ENCODE results near the gene RPL23.
"Not testable (repeated sequence)": the region's sequence is repeated elsewhere in the genome, so short reads cannot be mapped to it uniquely, and the experiment has no call there.

The RPL23 gene

GRCh38 chr17:38867179-38867967 lies 13.9 kb upstream of the RPL23 start:
- no peak for DNase-seq (ENCODE audit: low read depth)

- DNase-seq (ENCODE audit: low read depth): no peak
Observed at GRCh38 chr17:38864636-38865398, 11.3 kb upstream of the RPL23 start.

DNA sequence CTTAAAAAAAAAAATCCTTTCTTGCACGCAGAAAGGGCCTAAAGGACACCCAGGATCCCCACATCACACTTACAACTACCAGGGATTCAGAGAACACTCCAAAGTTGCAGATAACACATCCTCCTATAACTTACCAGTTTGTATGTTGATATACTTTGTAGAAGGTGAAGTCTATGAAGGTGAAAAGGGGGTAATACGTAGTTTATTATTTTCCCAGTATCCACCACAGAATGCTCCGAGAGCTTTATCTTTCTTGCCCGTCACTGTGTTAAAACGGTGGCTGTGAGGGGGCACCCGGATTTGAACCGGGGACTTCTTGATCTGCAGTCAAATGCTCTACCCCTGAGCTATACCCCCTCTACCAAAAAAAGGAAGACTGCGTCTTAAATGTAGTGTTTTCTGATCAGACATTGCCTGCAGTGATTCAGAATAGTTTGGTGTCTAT lies 7.9 kb upstream of the RPL23 start:
- no peak for DNase-seq (ENCODE audit: low read depth)

- DNase-seq (ENCODE audit: low read depth): no peak
Observed at GRCh38 chr17:38857271-38857670, 3.8 kb upstream of the RPL23 start.

GRCh38 chr17:38855101-38855714 lies 1.7 kb upstream of the RPL23 start:
- not testable (repeated sequence) for DNase-seq (ENCODE audit: low read depth)

DNA sequence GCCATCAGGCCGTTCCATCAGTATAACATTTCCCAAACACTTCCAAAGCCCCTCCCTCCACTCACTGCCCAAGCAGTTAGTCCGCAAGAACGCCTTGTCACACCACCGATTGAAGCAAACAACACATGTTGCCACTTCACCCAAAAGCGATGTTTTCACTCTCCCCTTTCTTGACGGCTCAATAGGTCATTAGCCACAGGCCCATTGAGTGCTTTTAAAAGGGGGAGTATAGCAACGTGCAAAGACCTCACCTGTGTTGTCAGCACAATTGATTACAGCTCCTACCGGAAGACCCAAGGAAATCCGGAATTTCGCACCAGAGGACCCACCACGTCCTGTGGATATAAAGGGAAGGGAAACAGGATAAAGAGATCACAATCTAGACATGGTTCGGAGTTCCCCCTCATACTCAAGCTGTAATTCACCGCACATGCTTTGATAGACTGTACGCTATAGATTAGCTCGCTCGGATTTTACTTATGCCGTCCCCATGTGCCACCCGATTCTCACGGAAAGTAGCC lies 690 bp downstream of the RPL23 start:
- DNase-seq (ENCODE audit: low read depth): no peak

GRCh38 chr17:38851434-38851833 lies 2.1 kb downstream of the RPL23 start:
- no peak for DNase-seq (ENCODE audit: low read depth)

- DNase-seq (ENCODE audit: low read depth): no peak
Observed at GRCh38 chr17:38850374-38850773, 3.1 kb downstream of the RPL23 start.

GRCh38 chr17:38848939-38849605 lies 4.4 kb downstream of the RPL23 start:
- DNase-seq (ENCODE audit: low read depth): no peak

- DNase-seq (ENCODE audit: low read depth): no peak
Observed at GRCh38 chr17:38848557-38848891, 5.0 kb downstream of the RPL23 start.

DNA sequence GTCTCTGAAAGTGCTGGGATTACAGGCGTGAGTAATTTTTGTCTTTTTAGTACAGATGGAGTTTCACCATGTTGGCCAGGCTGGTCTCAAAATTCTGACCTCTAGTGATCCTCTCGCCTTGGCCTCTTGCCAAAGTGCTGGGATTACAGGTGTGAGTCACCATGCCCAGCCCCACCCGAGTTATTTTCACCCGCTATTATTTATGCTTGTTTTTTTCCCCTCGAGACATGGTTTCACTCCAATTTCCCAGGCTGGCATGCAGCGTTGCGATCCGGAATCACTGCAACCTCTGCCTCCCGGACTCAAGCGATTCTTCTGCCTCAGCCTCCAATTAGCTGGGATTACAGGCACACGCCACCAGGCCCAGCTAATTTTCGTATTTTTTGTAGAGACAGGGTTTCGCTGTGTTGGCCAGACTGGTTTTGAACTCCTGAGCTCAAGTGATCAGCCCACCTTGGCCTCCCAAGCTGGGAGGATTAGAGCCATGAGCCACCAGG lies 9.2 kb downstream of the RPL23 start:
- no peak for DNase-seq (ENCODE audit: low read depth)

DNA sequence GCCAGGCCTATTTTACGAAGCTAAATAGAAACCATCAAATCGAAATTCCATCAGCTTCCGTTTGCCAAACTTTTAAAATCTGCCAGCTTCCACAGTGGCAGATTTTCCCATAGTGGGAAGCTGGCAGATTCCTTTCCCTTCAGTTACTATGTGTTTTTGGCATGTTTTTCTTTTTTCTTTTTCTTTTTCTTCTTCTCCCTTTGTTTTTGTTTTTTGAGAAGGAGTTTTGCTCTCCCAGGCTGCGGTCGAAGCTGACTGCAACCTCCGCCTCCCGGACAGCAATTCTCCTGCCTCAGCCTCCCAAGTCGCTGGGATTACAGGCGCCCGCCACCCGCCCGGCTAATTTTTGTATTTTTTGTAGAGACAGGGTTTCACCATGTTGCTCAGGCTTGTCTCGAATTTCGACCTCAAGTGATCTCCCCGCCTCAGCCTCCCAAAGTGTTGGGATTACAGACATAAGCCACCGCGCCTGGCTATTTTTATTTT lies 27.7 kb downstream of the RPL23 start:
- no peak for DNase-seq (ENCODE audit: low read depth)

DNA sequence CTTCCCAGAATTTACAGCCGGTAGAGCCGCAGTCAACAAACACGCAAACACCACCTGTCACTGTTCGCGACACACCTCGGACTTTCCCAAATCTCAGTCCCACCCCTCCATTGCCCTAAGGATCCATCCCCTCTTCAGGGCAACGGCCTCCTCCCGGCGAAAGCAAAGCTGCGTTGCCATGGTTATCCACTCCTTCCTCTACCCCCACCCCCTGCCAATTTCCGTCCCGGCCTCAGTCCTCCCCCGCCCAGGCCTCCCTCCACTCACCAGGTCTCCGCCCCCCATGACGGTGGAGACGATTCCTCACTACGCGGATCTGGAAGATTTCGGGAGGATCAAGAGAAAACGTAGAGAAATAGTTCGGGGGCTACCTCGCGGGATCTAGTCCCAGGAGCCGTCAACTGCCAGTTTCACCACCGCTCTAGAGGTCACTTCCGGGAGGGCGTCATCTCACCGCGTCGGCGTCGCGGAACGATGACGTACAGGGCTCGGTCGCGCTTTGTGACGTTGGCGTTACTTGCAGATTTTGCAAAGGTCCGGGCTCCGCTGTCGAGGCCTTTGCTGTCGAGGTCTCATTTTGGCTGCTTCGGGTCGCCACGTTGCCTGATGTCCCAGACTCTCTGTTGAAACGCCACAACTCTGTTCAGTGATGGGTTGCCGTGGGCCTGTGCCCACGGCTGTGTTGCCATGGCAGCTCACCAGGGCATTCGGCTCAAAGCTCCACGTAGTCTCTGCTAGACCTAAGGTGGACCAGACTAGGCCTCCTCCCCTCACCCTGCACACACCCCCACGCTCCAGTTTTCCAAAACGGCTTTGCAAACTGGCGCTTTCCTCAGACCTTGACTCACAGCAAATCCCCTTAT lies 28.4 kb downstream of the RPL23 start, which contains the start of gene CWC25:
TSS of gene CWC25 (minus strand) at position 423 of the 863 bp plus-strand sequence. CDS start at position 285, 138 bp downstream.
- DNase-seq (ENCODE audit: low read depth): peak; percentile 93

GRCh38 chr17:38815576-38816193 lies 37.8 kb downstream of the RPL23 start:
- no peak for DNase-seq (ENCODE audit: low read depth)

GRCh38 chr17:38809828-38810227 lies 43.7 kb downstream of the RPL23 start:
- DNase-seq (ENCODE audit: low read depth): no peak

- DNase-seq (ENCODE audit: low read depth): no peak
Observed at GRCh38 chr17:38800237-38800760, 53.2 kb downstream of the RPL23 start.

GRCh38 chr17:38799501-38800236 lies 53.9 kb downstream of the RPL23 start, which contains the start of gene PIP4K2B:
TSS of gene PIP4K2B (minus strand) at chr17:38799556. CDS start at chr17:38799424, 132 bp downstream.
- DNase-seq (ENCODE audit: low read depth): peak; percentile 78

GRCh38 chr17:38798614-38799500 lies 54.7 kb downstream of the RPL23 start:
- no peak for DNase-seq (ENCODE audit: low read depth)

Measured in stimulated activated CD8-positive, alpha-beta memory T cell treated with anti-CD3 and anti-CD28 coated beads, Interleukin-12 subunit alpha, Interleukin-12 subunit beta, amount 100 ng/mL, for 4 hours (primary cell).